ENCODE results near the gene BEST1. TPM values are rescaled to one million over a fixed set of nuclear protein-coding genes. Genes with fewer than 3 reads are reported as not detected.

The BEST1 gene
- total RNA-seq, 1 experiment from 2014 or later: 0.81 TPM

- H2AFZ ChIP-seq: no peak overlapping the region
- H3K4me1 ChIP-seq (replicated peaks; ENCODE audit: insufficient read depth): peaks cover 63% of the 10 kb centered on the region
- no peaks in the 10 kb centered on the region for H3K9me3 ChIP-seq (ENCODE audit: insufficient read depth, low read depth)
- peaks cover 31% of the 10 kb centered on the region for H3K36me3 ChIP-seq (ENCODE audit: low read depth)
- H4K20me1 ChIP-seq (ENCODE audit: insufficient read depth): peaks cover 31% of the 10 kb centered on the region
- TF ChIP-seq EZH2 (IDR thresholded peaks at IDR 0.05; ENCODE audit: low read depth): no peak
- no peak for TF ChIP-seq CTCF (conservative IDR thresholded peaks at IDR 0.05)
- H3K79me2 ChIP-seq (ENCODE audit: low read depth): peaks cover 67% of the 10 kb centered on the region
- ChIA-PET CTCF (interaction anchor here (0.6 to 2.0 kb wide), 3 partner anchors 46 to 107 kb away, joined by 3 to 8 read pairs (median 3); no protein-coding TSS in a partner anchor), POLR2A (ENCODE audit: unreplicated experiment) (interaction anchor here (0.5 to 2.5 kb wide), 9 partner anchors 22 to 332 kb away, joined by 3 to 42 read pairs (median 4); no protein-coding TSS in a partner anchor)
- no peaks in the 10 kb centered on the region for H3K27me3 ChIP-seq (ENCODE audit: insufficient read depth, low read depth)
- peak overlapping the region; percentile 99 for H3K27ac ChIP-seq
- no peaks in the 10 kb centered on the region for H3K9me2 ChIP-seq (ENCODE audit: insufficient read depth)
- intact Hi-C loops (cut with micrococcal nuclease; ENCODE audit: unreplicated experiment): loop anchor here (5.0 kb wide), 1 partner anchor 888 kb away; no protein-coding TSS in a partner anchor
- no TSS peak for BruUV-seq (replicated peaks)
- peaks cover 93% of the 10 kb centered on the region for H3F3A ChIP-seq (ENCODE audit: insufficient read depth, low read depth)
- peak overlapping the region; percentile 97 for H3K4me3 ChIP-seq
- H3K4me2 ChIP-seq: peak overlapping the region; percentile 99
- DNase-seq: peak in 1 of 2 experiments; percentile 47
Measured at GRCh38 chr11:61968758-61969390, 18.7 kb downstream of the BEST1 start.

GRCh38 chr11:61969391-61969758 lies 19.2 kb downstream of the BEST1 start:
- H3K4me2 ChIP-seq: peak overlapping the region; percentile 99
- H3K4me1 ChIP-seq (replicated peaks; ENCODE audit: insufficient read depth): peaks cover 63% of the 10 kb centered on the region
- DNase-seq: no peak
- peaks cover 26% of the 10 kb centered on the region for H4K20me1 ChIP-seq (ENCODE audit: insufficient read depth)
- peak overlapping the region; percentile 97 for H3K4me3 ChIP-seq
- CTCF ChIA-PET: interaction anchor here (0.7 kb wide), 1 partner anchor 106 kb away, joined by 3 read pairs; no protein-coding TSS in a partner anchor
- no peak for TF ChIP-seq EZH2 (IDR thresholded peaks at IDR 0.05; ENCODE audit: low read depth)
- no peak for TF ChIP-seq CTCF (conservative IDR thresholded peaks at IDR 0.05)
- BruUV-seq (replicated peaks): no TSS peak
- no peaks in the 10 kb centered on the region for H3K9me2 ChIP-seq (ENCODE audit: insufficient read depth)
- H3K27ac ChIP-seq: peak overlapping the region; percentile 99
- H3K9me3 ChIP-seq (ENCODE audit: insufficient read depth, low read depth): no peaks in the 10 kb centered on the region
- no peaks in the 10 kb centered on the region for H3K27me3 ChIP-seq (ENCODE audit: insufficient read depth, low read depth)
- peaks cover 26% of the 10 kb centered on the region for H3K36me3 ChIP-seq (ENCODE audit: low read depth)
- no peak overlapping the region for H2AFZ ChIP-seq
- intact Hi-C loops (cut with micrococcal nuclease; ENCODE audit: unreplicated experiment): loop anchor here (5.0 kb wide), 1 partner anchor 888 kb away; no protein-coding TSS in a partner anchor
- POLR2A ChIA-PET (ENCODE audit: unreplicated experiment): interaction anchor here (0.5 to 2.5 kb wide), 7 partner anchors 41 to 784 kb away, joined by 3 to 42 read pairs (median 3); no protein-coding TSS in a partner anchor
- H3K79me2 ChIP-seq (ENCODE audit: low read depth): peaks cover 62% of the 10 kb centered on the region
- peaks cover 89% of the 10 kb centered on the region for H3F3A ChIP-seq (ENCODE audit: insufficient read depth, low read depth)

- TF ChIP-seq CTCF (conservative IDR thresholded peaks at IDR 0.05) (no peak), EZH2 (IDR thresholded peaks at IDR 0.05; ENCODE audit: low read depth) (no peak)
- DNase-seq: peak in 1 of 2 experiments; percentile 89
- CTCF ChIA-PET: interaction anchor here (1.0 kb wide), 1 partner anchor 55 kb away, joined by 9 read pairs; no protein-coding TSS in a partner anchor
- Histone ChIP-seq H3K27ac (peak overlapping the region; percentile 99), H2AFZ (no peak overlapping the region), H3F3A (ENCODE audit: insufficient read depth, low read depth) (peaks cover 83% of the 10 kb centered on the region), H3K4me3 (peak overlapping the region; percentile 97), H3K4me1 (replicated peaks; ENCODE audit: insufficient read depth) (peaks cover 64% of the 10 kb centered on the region), H3K9me3 (ENCODE audit: insufficient read depth, low read depth) (no peaks in the 10 kb centered on the region), H3K9me2 (ENCODE audit: insufficient read depth) (no peaks in the 10 kb centered on the region), H3K4me2 (peak overlapping the region; percentile 99), H3K36me3 (ENCODE audit: low read depth) (peaks cover 19% of the 10 kb centered on the region), H4K20me1 (ENCODE audit: insufficient read depth) (peaks cover 20% of the 10 kb centered on the region), H3K79me2 (ENCODE audit: low read depth) (peaks cover 56% of the 10 kb centered on the region), H3K27me3 (ENCODE audit: insufficient read depth, low read depth) (no peaks in the 10 kb centered on the region)
- POLR2A ChIA-PET (ENCODE audit: unreplicated experiment): interaction anchor here (0.5 to 2.5 kb wide), 6 partner anchors 16 to 784 kb away, joined by 3 to 42 read pairs (median 4); no protein-coding TSS in a partner anchor
- BruUV-seq (replicated peaks): no TSS peak
- intact Hi-C loops (cut with micrococcal nuclease; ENCODE audit: unreplicated experiment): loop anchor here (5.0 kb wide), 2 partner anchors 273 to 887 kb away; no protein-coding TSS in a partner anchor
Measured at GRCh38 chr11:61969838-61970662, 19.9 kb downstream of the BEST1 start.

Measured in PC-9 (cell line).